G401 (cell line): ENCODE measurements around the gene PC. TPM values are rescaled to one million over a fixed set of nuclear protein-coding genes. Genes with fewer than 3 reads are reported as not detected.

Experiments used
- DNase-seq: peaks from one replicate; pipeline ENCODE4 v3.0.0-alpha.2; 2015; ENCODE audit warnings: low spot score
- in situ Hi-C: cut with HindIII; loops from 2 replicates; pipeline ENCODE4 v1.10.0; 2016; ENCODE audit warnings: low sequenced_read_pairs, mixed read lengths
- total RNA-seq: library from RNA; depleted of rRNA; stranded (reverse); fragments of >200 nt; shearing (Covaris generic); gene quantifications from 2 replicates; pipeline ENCODE4 v1.2.3, GENCODE V29; 2014

The PC gene
- total RNA-seq, 1 experiment from 2014 or later, result 93.9 TPM

DNA sequence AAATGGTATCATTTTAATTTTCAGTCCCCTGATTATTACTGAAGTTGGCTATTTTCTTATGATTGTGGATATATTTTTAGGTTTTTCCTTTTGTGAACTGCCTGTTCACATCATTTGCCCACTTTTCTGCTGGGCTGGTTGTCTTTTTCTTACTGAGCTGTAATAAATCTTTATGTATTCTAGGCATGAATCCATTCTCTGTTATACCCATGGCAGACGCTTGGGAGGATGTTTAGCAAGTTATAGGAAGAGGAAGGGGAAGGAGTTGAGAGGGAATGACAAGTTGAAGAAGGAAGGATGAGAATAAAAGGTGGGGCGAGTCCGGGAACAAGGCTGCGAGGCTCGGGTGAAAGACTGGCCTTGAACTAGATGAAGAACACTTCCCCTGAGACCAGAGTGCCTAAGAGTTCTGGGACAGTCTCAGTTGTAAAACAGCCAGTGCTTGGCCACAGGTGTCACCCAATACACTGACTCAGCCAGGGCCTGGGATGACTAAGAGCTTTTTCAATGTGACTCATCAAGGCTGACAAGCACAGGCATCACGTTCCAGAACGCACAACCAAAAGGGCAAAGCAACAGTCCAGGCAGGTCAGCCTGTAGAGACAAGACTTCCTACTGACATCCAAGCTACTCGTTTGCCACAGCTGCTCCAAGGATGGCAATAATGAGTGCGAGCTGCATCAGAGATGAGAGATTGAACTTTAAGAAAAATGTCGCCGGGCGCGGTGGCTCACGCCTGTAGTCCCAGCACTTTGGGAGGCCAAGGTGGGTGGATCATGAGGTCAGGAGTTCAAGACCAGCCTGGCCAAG, 66.1 kb downstream of the PC start:
- DNase-seq, result no peak
- in situ Hi-C loops, result no loop called here

DNA sequence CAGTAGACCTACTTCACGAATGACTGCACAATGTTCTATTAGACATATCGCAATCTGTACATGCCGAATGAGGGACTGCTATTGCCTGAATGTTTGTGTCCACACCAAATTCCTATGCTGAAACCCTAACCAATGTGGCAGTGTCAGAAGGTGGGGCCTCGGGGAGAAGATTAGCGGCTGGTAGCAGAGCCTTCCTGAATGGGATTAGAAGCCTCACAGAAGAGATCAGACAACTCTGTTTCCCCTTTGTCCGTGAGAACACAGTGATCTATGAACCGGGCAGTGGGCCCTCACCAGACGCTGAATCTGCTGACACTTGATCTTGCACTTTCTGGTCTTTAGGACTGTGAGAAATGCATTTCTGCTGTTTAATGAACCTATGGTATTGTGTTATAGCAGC, 68.2 kb downstream of the PC start:
- in situ Hi-C loops, result no loop called here
- no peak for DNase-seq

DNA sequence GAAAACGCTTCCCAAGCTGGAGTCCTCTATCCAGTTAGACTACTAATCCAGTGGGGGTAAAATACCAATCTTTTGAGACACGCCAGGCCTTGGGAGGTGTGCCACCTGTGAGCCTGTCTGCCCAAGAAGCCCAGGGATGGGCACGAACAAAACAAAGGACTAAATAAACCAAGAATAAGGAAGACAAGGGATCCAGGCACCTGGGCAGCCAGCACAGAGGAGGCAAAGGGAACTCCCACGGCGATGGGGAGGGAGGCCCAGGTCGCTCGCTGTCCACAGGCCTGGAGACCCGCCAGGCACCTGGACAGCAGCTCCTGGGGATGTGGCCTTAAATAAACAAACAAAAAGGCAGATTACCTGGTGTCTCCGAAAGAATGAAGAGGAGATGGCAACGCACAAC, 69.9 kb downstream of the PC start:
- in situ Hi-C loops, result no loop called here
- DNase-seq, result no peak

DNA sequence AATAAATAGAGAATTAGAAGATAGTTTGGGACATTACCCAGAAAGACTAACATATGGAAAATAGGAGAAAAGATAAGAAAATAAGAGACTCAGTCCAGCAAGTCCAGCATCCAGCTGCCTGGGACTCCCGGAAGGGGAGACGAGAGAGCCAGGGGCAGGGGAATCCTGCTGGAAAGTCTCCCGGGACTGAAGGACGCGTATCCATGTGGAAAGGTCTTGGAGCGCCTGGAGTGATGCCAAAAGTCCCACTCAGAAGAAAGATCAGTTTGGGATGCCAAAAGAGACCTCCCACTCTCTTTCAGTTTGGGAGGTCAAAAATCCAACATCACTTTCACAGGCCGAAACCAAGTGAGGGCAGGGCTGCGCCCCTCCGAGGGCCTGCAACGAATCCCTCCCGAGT, 70.7 kb downstream of the PC start:
- in situ Hi-C loops, result no loop called here
- DNase-seq, result no peak

DNA sequence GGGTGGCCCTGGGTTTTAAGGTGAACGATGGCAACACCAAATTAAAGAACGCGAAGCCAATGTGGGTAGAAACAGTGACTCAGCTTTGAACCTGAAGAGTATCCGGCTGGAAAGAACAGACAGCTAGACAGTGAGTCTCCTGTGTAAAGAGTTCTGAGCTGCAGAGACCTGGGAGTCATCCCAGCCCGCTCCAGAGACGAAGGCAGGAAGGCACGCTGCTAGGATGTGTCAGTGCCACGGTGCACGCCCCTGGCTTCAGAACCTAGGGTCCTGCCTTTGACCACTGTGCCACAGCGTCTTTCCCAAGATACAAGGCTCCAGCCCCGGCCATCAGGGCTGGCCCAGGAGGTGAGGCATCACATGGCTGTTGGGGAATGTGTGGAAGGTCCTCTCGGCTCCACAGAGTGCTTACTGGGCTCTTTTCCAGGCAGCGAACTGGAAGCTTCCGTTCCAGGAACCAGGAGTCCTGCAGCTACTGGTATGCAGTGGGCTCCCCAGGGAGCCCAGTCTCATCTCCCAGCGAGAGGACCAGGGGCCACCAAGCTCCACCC, 71.4 kb downstream of the PC start:
- DNase-seq, result no peak
- in situ Hi-C loops, result no loop called here

DNA sequence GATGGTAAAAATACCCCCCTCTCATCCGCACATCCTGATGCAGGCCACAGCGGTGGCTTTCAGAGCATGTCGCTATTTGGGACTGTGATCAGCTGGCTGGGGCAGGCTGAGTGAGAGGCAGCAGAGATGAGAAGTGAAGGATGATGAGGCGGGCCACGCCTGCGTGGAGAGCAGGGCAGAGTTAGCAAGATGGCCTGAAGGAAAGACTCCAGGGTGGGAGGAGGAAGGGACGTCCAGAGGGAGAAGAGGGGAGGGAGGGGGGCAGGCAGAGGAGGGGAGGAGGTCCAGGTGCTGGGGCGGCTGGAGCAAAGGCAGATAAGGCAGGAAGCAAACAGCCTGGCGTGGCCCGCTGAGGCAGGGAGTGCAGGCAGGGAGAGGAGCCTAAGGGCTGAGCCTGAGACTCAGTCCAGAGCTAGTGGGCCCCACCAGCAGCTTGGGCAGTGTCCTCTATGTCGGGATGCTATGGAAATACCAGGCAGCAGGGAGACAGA, 72.2 kb downstream of the PC start:
- in situ Hi-C loops, result no loop called here
- DNase-seq, result no peak

DNA sequence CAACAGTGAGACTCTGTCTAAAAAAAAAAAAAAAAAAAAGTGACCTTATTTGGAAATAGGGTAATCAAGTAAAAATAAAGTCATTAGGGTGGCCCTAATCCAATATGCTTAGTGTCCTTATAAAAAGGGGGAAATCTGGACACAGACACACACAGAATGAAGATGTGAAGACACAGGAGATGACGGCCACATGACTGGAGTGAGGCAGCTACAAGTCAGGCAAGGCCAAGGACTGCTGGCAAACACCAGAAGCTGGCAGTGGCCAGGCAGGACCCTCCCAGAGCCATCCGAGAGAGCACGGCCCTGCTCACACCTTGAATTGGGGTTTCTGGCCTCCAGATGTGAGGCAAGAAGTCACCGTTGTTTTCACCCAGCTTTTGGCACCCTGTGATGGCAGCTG, 72.7 kb downstream of the PC start:
- in situ Hi-C loops, result no loop called here
- no peak for DNase-seq

DNA sequence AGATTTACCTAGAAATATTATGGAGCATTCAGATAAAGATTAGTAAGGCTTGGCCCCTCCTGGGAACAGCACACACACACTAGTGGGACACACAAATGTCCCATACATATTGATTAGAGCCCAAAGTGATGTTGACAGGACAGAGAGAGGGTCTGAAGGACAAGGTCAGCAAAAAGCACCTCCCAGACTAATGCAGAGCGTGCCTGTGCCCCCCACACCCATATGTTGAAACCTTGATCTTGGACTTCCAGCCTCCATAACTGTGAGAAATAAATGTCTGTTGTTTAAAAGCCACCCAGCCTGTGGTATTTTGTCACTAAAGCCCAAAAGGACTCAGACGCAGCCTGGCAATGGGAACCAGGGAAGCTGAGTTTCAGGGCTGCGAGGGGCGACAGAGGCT, 73.7 kb downstream of the PC start:
- in situ Hi-C loops, result no loop called here
- DNase-seq, result no peak

DNA sequence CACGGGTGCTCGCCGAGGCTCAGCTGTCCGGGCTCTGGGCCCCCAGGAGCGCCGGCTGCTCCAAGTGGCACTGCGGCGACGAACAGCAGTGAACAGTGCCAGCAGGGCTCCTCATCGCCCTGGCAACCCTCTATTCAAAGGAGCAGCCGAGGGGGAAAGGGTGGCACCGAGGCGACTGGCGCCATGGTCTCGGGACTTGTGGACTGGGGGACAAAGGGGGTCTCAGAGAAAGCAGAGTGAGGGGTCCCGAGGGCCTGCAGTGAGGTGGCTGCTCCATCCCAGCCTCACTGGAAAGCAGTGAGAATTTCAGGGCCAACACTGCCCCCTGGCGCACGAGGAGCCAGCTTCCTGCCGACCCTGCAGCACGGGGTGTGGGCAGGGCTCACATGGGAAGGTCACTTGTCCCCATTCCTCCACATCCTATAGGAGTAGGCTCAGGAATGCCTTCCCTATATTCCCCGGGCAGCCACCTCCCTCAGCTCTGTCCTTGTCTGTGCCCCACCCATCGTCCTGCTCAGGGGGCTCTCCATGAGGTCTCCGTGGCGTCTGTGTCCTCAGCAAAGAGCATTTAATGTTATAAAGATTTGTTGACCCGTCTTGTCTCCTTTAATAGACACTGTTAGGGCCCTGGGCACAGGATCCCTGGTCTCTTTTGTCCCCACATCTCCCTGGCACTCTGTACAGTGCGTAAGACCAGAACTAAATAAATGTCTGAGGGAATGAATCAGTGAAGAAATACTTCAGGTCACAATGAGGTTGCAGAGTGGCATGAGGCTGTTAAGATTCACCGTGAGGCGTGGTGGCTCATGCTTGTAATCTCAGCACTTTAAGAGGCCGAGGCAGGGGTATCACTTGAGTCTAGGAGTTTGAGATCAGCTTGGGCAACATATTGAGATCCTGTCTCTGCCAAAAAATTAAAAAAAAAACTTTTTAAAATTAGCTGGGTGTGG, 74.9 kb downstream of the PC start:
- in situ Hi-C loops, result no loop called here
- DNase-seq, result peak; percentile 79

DNA sequence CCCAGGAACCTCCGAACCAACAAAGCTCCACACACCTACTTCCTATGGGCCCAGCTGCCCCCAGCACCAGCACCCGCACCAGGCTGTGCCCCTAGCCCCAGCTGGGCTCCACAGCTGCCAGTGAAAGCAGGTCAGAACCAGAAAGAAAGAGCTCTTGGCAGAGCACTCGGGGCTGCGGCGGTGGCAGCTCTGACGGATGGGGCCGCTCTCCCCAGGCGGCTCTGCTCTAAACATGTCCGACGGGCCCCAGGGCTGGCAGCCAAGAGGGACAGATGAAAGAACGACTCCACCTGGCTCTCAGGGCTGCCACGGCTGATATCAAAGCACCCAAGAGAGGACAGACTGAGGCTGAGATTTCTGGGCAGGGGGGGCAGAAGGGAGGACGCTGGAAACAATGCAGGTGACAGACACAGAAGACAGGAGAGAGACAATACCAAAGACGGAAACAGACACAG, 75.6 kb downstream of the PC start:
- in situ Hi-C loops, result no loop called here

DNA sequence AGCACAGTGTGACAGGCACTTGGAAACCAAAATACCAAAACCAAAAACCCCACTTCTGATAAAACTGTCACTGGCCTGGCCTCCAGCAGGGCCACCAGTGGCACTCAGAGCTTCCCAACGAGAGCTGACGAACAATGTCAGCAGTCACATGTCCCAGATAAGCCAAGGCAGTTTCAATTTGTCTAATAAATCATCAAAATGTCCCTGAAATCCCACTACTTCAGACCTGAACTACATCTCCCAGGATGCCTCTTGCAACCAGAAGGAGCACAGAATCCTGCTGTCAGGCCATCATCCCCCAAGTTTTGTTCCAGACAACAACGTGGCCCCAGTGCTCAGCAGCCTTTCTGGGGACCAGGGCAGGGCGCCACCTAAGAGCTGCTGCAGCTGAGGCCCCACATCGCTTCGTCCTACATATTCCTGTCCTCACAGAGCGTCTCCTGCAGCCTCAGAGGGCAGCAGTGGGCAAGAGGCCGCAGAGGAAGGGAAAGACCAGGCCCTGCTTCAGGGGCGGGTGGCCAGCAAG, 76.2 kb downstream of the PC start:
- in situ Hi-C loops, result no loop called here
- DNase-seq, result peak; percentile 65

More for the DNA sequence above, 75.6 kb downstream of the PC start:
- peak; percentile 75 for DNase-seq

DNA sequence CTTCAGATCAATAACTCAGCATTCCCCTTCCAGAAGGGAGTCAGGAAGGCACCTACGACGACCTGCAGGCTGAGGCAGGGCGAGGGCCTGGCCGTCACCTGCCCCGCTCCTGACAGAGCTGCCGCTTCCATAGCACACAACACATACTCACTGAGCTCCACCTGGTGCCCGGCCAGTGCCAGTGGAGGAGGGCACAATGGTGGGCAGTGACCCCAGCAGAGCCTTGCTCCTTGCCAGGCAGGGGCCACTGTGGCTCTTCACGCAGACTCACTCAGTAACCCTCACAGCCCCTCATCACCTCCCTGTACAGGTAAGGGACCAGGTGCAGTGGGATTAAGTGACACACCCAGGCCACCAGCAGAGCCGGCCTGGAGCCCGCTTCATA, 76.7 kb downstream of the PC start:
- no peak for DNase-seq
- in situ Hi-C loops, result no loop called here

DNA sequence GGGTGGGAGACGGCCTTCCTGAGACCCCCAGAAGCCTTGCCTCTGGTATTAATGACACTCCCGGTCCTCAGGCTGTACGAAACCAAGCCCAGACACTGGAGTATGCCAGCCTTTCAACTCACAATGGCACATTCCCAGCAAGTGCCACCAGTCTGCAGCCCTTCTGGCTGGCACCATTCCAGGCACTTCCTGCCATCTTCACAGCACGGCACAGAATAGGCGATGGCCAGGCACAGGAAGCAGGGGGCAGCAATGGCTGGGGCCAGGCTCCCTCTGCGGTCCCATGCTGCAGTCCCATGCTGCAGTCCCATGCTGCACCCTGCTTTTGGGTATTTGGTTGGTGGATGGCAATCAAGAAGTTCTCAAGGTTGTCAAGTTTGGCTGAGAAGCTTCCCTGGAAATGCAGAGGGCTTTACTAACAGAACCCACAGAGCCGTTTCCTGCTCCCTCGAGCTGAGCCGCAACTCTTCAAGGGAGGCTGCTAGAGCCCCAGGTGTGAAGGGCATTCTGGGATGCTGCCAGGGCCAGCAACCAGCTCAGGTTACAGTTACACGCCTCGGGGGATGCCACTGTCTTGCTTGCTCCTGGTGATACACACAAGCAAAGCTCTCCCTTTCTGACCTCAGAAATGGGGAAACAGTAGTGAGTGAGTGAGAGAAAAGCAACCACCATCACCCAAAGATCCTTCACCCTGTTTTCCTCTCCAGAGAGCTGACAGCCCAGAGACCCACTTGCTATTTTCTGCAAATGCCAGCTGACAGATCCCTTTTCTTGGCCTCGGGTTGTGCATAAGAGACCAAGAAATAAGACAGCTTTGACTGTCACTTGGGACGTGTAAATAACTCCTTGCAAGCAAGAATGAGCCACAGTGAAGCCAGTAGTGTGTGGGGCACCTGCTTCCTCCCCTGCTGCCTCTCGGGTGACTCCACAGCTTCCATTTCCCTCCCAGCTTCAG, 77.4 kb downstream of the PC start:
- in situ Hi-C loops, result no loop called here
- peak; percentile 85 for DNase-seq

DNA sequence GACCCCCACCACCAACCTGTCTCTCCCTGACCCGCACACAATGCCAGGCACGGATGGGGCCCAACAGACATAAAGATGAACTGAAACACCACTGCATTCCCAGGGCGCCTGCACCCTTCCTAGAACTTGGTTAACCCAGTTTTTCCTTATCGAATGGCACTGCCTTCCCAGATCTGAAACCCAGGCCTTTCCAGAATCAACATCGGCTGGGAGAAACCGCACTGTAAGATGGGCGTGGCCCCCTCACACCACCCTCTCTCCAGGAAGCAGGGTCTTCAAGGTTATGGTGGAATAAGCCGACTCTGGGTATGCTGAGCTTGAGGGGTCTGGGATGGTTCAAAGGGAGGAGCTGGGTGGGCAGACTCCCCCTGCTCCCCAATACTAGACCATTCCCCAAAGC, 78.2 kb downstream of the PC start:
- no peak for DNase-seq
- in situ Hi-C loops, result no loop called here

DNA sequence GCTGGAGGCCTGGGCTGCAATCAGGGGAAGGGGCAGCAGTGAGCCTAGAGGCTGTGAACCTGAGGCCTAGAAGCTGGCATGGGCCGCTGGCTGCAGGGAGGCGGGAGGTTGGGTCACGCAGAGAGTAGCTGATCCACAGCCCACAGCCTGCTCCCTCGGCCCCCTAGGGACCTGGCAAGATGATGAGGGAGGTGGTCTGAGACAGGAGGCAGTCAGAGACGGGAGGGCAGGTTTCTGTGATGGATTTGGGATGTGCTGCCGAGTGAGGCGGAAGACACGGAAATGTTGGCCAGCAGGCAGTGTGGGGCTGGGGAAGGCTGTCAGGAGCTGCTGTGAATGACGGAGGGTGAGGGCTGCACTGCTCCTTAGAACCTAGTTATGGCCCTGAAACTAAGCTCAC, 78.6 kb downstream of the PC start:
- in situ Hi-C loops, result no loop called here
- peak; percentile 67 for DNase-seq

DNA sequence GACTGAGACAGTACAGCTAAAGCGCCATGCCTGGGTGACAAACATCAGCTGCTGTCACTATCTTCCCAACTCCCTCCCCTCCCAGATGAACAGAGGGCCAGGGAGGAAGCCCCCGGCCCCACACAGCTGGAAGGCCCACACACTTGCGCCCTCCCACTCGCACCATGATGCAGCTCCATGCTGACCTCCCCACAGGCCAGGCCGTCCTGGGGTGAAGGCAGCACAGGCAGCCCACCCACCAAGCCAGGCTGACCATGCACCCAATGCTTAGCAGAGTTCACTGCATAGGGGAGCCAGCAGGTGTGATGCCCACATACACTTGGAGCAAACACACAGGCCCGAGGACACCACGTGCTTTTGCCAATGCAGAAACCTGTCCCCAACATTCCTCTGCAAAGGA, 79.2 kb downstream of the PC start:
- in situ Hi-C loops, result no loop called here
- DNase-seq, result no peak

DNA sequence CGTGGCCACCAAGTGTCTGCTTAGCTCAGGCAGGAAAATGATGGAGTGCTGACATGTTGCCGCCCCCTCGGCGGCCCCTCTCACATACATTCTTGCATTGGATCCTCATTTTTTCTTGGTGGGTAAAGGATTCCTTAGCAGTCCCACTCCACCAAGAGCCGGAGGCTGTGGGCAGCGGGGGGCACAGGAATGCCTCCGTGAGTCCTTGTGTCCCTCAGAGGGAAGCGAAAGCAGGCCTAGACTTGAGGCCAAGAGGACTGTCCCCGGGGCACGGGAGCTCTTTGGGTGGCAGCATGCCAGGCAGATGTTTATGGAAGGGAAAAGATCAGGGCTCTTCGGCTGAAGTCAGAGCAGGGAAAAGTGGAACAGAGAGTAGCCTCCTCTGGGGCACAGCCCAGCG, 79.7 kb downstream of the PC start:
- in situ Hi-C loops, result no loop called here
- DNase-seq, result no peak

DNA sequence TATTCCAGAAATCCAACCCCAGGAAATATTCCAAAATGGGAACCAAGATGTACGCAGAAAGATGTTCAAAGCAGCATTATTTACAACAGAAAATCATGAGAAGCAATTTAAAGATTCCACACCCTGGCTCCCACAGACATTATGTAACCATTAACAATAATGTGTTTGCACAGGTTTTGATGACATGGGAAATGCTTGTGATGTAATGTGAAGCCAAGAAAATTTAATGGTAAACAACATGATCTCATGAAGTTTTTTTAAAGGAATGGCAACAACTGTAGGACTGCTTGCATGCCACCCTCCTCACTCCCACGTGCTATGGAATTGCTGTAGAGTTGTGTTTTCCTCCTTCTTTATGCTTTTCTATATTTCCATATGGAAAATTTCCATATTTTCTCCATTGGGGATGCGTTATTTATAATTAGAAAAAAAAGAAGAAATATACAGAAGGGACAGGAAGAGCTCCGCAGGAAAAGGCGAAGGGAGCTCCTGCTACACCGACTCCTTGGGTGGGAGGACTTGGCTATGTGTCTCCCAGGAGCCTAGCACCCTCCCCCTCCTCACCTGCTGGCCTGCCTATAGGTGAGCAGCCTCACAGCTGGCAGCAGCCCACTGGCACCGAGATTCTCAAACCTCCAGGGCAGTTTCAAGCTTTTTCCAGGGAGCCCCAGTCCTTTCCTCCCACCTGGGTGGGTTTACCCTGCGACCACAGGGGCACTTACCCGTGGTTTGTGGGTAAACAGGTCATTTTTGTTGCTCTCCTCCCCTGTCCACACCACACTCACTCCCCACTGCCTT, 80.4 kb downstream of the PC start:
- no peak for DNase-seq
- in situ Hi-C loops, result no loop called here
